ENCODE data around the gene HTR2C.

HTR2C gene

DNA sequence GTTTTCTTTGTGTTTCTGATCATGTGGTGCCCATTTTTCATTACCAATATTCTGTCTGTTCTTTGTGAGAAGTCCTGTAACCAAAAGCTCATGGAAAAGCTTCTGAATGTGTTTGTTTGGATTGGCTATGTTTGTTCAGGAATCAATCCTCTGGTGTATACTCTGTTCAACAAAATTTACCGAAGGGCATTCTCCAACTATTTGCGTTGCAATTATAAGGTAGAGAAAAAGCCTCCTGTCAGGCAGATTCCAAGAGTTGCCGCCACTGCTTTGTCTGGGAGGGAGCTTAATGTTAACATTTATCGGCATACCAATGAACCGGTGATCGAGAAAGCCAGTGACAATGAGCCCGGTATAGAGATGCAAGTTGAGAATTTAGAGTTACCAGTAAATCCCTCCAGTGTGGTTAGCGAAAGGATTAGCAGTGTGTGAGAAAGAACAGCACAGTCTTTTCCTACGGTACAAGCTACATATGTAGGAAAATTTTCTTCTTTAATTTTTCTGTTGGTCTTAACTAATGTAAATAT lies 323.2 kb downstream of the HTR2C start:
- Histone ChIP-seq H3K4me2 (ENCODE audit: low read length) (no peak overlapping the region), H3K9me3 (ENCODE audit: insufficient read depth, low read length) (no peaks in the 10 kb centered on the region), H3K9ac (ENCODE audit: low read length) (no peak overlapping the region), H3K36me3 (replicated peaks; ENCODE audit: low read depth, low read length) (no peaks in the 10 kb centered on the region), H3K27me3 (ENCODE audit: low read depth, low read length) (no peaks in the 10 kb centered on the region), H2AFZ (ENCODE audit: low read depth, low read length) (no peak overlapping the region), H3K4me3 (ENCODE audit: low read length) (no peak overlapping the region), H3K4me1 (ENCODE audit: low read length) (no peaks in the 10 kb centered on the region), H4K20me1 (ENCODE audit: insufficient read depth, low read length) (no peaks in the 10 kb centered on the region), H3K79me2 (ENCODE audit: low read length) (no peaks in the 10 kb centered on the region), H3K27ac (ENCODE audit: low read length) (no peak overlapping the region)
- no peak for TF ChIP-seq EZH2phosphoT487 (IDR thresholded peaks at IDR 0.05; ENCODE audit: low read depth)
- TF ChIP-seq, protein P1, sequence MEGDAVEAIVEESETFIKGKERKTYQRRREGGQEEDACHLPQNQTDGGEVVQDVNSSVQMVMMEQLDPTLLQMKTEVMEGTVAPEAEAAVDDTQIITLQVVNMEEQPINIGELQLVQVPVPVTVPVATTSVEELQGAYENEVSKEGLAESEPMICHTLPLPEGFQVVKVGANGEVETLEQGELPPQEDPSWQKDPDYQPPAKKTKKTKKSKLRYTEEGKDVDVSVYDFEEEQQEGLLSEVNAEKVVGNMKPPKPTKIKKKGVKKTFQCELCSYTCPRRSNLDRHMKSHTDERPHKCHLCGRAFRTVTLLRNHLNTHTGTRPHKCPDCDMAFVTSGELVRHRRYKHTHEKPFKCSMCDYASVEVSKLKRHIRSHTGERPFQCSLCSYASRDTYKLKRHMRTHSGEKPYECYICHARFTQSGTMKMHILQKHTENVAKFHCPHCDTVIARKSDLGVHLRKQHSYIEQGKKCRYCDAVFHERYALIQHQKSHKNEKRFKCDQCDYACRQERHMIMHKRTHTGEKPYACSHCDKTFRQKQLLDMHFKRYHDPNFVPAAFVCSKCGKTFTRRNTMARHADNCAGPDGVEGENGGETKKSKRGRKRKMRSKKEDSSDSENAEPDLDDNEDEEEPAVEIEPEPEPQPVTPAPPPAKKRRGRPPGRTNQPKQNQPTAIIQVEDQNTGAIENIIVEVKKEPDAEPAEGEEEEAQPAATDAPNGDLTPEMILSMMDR (IDR thresholded peaks at IDR 0.05; ENCODE audit: low read depth, low read length) = no peak

DNA sequence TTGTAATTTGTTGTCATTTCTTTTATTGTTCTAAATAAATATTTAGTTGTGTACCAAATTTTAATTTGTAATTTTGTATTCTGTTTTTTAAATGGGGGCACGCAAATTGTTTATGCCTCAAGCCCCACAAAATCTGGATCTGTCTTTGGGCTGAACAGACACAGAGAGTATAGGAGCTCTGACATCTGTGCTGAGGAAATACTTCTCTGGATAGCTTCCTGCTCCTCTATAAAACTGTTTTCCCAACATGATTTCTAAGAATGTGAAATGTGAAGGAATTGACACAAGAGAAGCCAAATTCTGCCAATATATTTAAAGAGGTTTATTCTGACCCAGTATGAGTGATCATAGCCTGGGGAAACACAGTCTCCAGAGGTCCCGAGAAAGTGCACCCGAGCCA lies 340.5 kb downstream of the HTR2C start:
- no peak overlapping the region for H3K4me2 ChIP-seq (ENCODE audit: low read length)
- H3K79me2 ChIP-seq (ENCODE audit: low read length) = no peaks in the 10 kb centered on the region
- H3K9me3 ChIP-seq (ENCODE audit: insufficient read depth, low read length) = no peaks in the 10 kb centered on the region
- no peaks in the 10 kb centered on the region for H3K4me1 ChIP-seq (ENCODE audit: low read length)
- H3K27me3 ChIP-seq (ENCODE audit: low read depth, low read length) = no peaks in the 10 kb centered on the region
- no peak overlapping the region for H2AFZ ChIP-seq (ENCODE audit: low read depth, low read length)
- H3K4me3 ChIP-seq (ENCODE audit: low read length) = no peak overlapping the region
- H3K9ac ChIP-seq (ENCODE audit: low read length) = no peak overlapping the region
- TF ChIP-seq EZH2phosphoT487 (IDR thresholded peaks at IDR 0.05; ENCODE audit: low read depth) = no peak
- TF ChIP-seq, protein P1 (IDR thresholded peaks at IDR 0.05; ENCODE audit: low read depth, low read length) = no peak
- H4K20me1 ChIP-seq (ENCODE audit: insufficient read depth, low read length) = no peaks in the 10 kb centered on the region
- no peak overlapping the region for H3K27ac ChIP-seq (ENCODE audit: low read length)
- H3K36me3 ChIP-seq (replicated peaks; ENCODE audit: low read depth, low read length) = no peaks in the 10 kb centered on the region

DNA sequence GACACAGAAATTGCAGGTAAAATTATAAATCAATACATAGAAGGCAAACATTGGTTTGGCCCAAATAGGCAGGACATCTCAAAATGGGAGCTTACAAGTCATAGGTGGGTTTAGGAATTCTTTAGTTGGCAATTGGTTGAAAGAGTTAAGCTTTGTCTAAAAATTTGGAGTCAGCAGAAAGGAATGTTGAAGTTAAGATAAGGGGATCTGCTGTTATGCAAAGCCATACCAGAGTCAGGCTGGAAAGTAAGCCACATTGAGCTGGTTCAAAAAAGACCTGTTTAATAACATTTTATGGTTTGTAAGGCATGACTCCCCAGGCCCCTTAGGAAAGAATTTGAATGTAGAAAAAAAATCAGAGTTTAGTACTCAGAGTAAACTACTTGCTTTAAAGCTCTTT lies 341.0 kb downstream of the HTR2C start:
- TF ChIP-seq, protein P1 (IDR thresholded peaks at IDR 0.05; ENCODE audit: low read depth, low read length) = no peak
- no peak for TF ChIP-seq EZH2phosphoT487 (IDR thresholded peaks at IDR 0.05; ENCODE audit: low read depth)
- no peaks in the 10 kb centered on the region for H3K9me3 ChIP-seq (ENCODE audit: insufficient read depth, low read length)

DNA sequence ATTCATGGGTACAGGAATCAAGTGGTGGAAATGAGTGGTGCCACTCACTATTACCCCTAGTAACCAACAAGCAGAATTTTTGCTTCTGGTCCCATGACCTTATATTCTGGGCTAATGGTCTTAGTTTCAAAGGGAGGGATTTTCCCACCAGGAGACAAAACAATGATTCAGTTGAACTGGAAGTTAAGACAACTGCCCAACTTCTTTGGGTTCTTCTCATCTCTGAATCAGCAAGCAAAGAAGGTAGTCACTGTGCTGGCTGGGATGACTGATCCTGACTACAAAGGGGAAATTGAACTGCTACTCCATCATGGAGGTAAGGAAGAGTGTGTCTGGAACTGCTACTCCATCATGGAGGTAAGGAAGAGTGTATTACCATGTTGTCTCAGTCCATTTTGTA lies 346.3 kb downstream of the HTR2C start:
- H3K36me3 ChIP-seq (replicated peaks; ENCODE audit: low read depth, low read length) = no peaks in the 10 kb centered on the region
- no peaks in the 10 kb centered on the region for H3K4me1 ChIP-seq (ENCODE audit: low read length)
- no peak for TF ChIP-seq EZH2phosphoT487 (IDR thresholded peaks at IDR 0.05; ENCODE audit: low read depth)
- TF ChIP-seq, protein P1 (IDR thresholded peaks at IDR 0.05; ENCODE audit: low read depth, low read length) = no peak
- no peak overlapping the region for H2AFZ ChIP-seq (ENCODE audit: low read depth, low read length)
- H3K27me3 ChIP-seq (ENCODE audit: low read depth, low read length) = no peaks in the 10 kb centered on the region
- H3K79me2 ChIP-seq (ENCODE audit: low read length) = no peaks in the 10 kb centered on the region
- no peaks in the 10 kb centered on the region for H4K20me1 ChIP-seq (ENCODE audit: insufficient read depth, low read length)
- no peak overlapping the region for H3K9ac ChIP-seq (ENCODE audit: low read length)
- no peak overlapping the region for H3K27ac ChIP-seq (ENCODE audit: low read length)
- H3K4me3 ChIP-seq (ENCODE audit: low read length) = no peak overlapping the region
- no peak overlapping the region for H3K4me2 ChIP-seq (ENCODE audit: low read length)
- no peaks in the 10 kb centered on the region for H3K9me3 ChIP-seq (ENCODE audit: insufficient read depth, low read length)

More for the DNA sequence above, 341.0 kb downstream of the HTR2C start:
- no peaks in the 10 kb centered on the region for H3K27me3 ChIP-seq (ENCODE audit: low read depth, low read length)
- no peak overlapping the region for H3K27ac ChIP-seq (ENCODE audit: low read length)
- no peak overlapping the region for H3K4me3 ChIP-seq (ENCODE audit: low read length)
- H3K4me2 ChIP-seq (ENCODE audit: low read length) = no peak overlapping the region
- no peaks in the 10 kb centered on the region for H4K20me1 ChIP-seq (ENCODE audit: insufficient read depth, low read length)
- H2AFZ ChIP-seq (ENCODE audit: low read depth, low read length) = no peak overlapping the region
- H3K9ac ChIP-seq (ENCODE audit: low read length) = no peak overlapping the region
- no peaks in the 10 kb centered on the region for H3K36me3 ChIP-seq (replicated peaks; ENCODE audit: low read depth, low read length)
- H3K79me2 ChIP-seq (ENCODE audit: low read length) = no peaks in the 10 kb centered on the region
- H3K4me1 ChIP-seq (ENCODE audit: low read length) = no peaks in the 10 kb centered on the region

All from OCI-LY3 (cell line).